ENCODE data around the gene RPP25L.

DNA sequence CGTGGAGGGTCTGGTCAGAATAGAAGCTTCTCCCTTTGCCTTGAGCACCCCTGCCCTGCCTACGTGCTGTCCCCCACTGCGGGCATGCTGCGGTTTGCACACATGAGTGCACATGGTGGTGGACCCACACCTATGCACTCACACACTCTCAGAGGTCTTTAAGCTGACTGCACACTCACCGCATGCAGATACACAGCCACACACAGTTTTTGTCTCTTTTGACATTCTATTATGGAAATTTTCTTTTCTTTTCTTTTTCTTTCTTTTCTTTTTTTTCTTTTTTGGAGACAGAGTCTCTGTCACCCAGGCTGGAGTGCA is 17.6 kb upstream of the RPP25L start:
- TF ChIP-seq, protein P1, sequence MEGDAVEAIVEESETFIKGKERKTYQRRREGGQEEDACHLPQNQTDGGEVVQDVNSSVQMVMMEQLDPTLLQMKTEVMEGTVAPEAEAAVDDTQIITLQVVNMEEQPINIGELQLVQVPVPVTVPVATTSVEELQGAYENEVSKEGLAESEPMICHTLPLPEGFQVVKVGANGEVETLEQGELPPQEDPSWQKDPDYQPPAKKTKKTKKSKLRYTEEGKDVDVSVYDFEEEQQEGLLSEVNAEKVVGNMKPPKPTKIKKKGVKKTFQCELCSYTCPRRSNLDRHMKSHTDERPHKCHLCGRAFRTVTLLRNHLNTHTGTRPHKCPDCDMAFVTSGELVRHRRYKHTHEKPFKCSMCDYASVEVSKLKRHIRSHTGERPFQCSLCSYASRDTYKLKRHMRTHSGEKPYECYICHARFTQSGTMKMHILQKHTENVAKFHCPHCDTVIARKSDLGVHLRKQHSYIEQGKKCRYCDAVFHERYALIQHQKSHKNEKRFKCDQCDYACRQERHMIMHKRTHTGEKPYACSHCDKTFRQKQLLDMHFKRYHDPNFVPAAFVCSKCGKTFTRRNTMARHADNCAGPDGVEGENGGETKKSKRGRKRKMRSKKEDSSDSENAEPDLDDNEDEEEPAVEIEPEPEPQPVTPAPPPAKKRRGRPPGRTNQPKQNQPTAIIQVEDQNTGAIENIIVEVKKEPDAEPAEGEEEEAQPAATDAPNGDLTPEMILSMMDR (IDR thresholded peaks at IDR 0.05; ENCODE audit: poor library complexity, severe bottlenecking) = no peak
- TF ChIP-seq, protein P2, sequence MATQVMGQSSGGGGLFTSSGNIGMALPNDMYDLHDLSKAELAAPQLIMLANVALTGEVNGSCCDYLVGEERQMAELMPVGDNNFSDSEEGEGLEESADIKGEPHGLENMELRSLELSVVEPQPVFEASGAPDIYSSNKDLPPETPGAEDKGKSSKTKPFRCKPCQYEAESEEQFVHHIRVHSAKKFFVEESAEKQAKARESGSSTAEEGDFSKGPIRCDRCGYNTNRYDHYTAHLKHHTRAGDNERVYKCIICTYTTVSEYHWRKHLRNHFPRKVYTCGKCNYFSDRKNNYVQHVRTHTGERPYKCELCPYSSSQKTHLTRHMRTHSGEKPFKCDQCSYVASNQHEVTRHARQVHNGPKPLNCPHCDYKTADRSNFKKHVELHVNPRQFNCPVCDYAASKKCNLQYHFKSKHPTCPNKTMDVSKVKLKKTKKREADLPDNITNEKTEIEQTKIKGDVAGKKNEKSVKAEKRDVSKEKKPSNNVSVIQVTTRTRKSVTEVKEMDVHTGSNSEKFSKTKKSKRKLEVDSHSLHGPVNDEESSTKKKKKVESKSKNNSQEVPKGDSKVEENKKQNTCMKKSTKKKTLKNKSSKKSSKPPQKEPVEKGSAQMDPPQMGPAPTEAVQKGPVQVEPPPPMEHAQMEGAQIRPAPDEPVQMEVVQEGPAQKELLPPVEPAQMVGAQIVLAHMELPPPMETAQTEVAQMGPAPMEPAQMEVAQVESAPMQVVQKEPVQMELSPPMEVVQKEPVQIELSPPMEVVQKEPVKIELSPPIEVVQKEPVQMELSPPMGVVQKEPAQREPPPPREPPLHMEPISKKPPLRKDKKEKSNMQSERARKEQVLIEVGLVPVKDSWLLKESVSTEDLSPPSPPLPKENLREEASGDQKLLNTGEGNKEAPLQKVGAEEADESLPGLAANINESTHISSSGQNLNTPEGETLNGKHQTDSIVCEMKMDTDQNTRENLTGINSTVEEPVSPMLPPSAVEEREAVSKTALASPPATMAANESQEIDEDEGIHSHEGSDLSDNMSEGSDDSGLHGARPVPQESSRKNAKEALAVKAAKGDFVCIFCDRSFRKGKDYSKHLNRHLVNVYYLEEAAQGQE (IDR thresholded peaks at IDR 0.05; ENCODE audit: borderline replicate concordance) = no peak
- no peak for TF ChIP-seq MXI1 (conservative IDR thresholded peaks at IDR 0.05; ENCODE audit: poor library complexity, severe bottlenecking)
